ENCODE results near the gene STX8. TPM values are rescaled to one million over a fixed set of nuclear protein-coding genes. Genes with fewer than 3 reads are reported as not detected.

The STX8 gene
- total and polyA plus RNA-seq, 8 donors = 51.9 to 63.4 (median 56.5) TPM

GRCh38 chr17:9269350-9270035, 306.1 kb downstream of the STX8 start:
- ATAC-seq (no peak), DNase-seq (no peak)
- intact Hi-C loops (cut with DNase I) = no loop called here
- H3K4me1 ChIP-seq = no peaks in the 10 kb centered on the region
- no peak overlapping the region for H3K27ac ChIP-seq
- no peaks in the 10 kb centered on the region for H3K36me3 ChIP-seq
- H3K9me3 ChIP-seq = no peaks in the 10 kb centered on the region
- H3K4me3 ChIP-seq = no peak overlapping the region
- TF ChIP-seq, protein P1, sequence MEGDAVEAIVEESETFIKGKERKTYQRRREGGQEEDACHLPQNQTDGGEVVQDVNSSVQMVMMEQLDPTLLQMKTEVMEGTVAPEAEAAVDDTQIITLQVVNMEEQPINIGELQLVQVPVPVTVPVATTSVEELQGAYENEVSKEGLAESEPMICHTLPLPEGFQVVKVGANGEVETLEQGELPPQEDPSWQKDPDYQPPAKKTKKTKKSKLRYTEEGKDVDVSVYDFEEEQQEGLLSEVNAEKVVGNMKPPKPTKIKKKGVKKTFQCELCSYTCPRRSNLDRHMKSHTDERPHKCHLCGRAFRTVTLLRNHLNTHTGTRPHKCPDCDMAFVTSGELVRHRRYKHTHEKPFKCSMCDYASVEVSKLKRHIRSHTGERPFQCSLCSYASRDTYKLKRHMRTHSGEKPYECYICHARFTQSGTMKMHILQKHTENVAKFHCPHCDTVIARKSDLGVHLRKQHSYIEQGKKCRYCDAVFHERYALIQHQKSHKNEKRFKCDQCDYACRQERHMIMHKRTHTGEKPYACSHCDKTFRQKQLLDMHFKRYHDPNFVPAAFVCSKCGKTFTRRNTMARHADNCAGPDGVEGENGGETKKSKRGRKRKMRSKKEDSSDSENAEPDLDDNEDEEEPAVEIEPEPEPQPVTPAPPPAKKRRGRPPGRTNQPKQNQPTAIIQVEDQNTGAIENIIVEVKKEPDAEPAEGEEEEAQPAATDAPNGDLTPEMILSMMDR (IDR thresholded peaks at IDR 0.05) = no peak
- H3K27me3 ChIP-seq = no peaks in the 10 kb centered on the region

DNA sequence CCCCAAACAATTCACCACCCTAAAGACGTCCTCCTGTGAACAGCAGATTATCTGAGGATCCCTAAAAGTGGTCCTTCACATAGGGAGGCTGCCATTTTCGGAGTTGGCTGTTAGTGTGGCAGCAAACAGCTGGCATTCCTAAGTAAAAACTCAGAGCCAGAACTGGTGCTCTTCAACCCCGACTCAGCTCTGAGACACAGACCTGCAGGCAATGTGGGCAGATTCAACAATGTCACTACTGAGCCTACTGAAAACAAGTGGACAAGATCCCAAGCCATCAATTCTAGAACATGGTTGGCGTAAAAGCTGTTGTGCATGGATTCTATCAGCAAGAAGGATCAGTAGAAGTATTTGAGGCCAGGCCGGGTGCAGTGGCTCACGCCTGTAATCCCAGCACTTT, 307.1 kb downstream of the STX8 start:
- ATAC-seq (no peak), DNase-seq (peak in 1 of 4 donors; percentile 7)
- intact Hi-C loops (cut with DNase I) = no loop called here
- no peak overlapping the region for H3K27ac ChIP-seq
- no peaks in the 10 kb centered on the region for H3K27me3 ChIP-seq
- no peak overlapping the region for H3K4me3 ChIP-seq
- TF ChIP-seq, protein P1 (IDR thresholded peaks at IDR 0.05) = no peak
- H3K36me3 ChIP-seq = no peaks in the 10 kb centered on the region
- H3K9me3 ChIP-seq = peaks cover 0 to 3% of the 10 kb centered on the region in 2 donors
- H3K4me1 ChIP-seq = no peaks in the 10 kb centered on the region

DNA sequence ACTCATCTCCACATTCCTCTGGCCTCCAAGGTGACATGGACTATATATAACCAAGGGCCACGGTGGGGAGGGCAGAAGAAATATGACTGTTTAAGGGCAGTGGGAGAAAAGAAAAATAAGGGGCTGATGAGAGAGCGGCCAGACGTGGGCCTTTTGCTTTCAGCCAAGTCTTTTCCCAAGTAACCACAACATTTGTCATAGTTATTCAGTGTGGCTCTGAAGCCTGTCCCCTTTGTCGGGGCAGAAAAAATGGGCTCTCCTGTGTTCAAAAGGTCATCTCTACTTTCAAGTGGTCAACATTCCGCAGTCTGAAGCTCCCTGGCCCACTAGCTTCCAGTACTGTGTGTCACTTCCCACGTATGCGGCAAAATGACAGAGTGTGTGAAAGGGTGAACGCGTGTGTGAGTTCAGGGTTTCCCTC, 308.9 kb downstream of the STX8 start:
- H3K4me3 ChIP-seq = no peak overlapping the region
- H3K27ac ChIP-seq = no peak overlapping the region
- no peak for ATAC-seq
- H3K4me1 ChIP-seq = no peaks in the 10 kb centered on the region
- TF ChIP-seq, protein P1 (IDR thresholded peaks at IDR 0.05) = no peak
- H3K9me3 ChIP-seq = peaks cover 0 to 3% of the 10 kb centered on the region in 2 donors
- DNase-seq = no peak
- H3K36me3 ChIP-seq = no peaks in the 10 kb centered on the region
- H3K27me3 ChIP-seq = no peaks in the 10 kb centered on the region
- intact Hi-C loops (cut with DNase I) = no loop called here

DNA sequence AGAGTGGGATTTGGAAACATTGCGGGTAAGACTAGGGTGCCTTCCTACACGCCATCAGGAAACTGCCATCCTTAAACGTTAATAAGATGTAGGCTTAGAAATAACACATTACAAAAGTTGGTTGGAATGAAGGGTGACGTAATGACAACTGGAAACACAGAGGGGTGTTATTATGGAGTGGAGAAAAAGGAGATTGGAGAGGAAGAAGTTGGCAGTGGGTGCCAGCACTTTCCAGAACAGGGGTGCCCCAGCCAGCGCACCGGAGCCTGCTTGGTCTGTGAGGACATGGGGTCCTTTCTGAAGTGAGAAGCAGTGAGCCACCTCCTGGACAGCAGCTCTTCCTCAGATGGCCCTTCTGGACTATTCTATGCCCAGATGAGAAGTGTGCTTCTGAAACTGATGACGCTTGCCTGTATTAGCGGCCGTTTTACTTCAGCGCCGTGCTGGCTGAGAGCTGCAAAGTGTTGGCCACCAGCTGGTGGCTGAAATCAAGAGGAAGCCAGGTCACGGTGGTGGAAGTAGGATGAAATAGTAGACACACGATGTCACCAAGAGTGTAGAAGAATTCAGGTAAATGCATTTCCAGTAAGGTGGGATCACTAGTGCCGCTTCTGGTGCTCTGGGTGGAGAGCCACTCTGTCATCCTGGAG, 309.5 kb downstream of the STX8 start:
- no peak for ATAC-seq
- no peaks in the 10 kb centered on the region for H3K27me3 ChIP-seq
- intact Hi-C loops (cut with DNase I) = no loop called here
- H3K9me3 ChIP-seq = peaks cover 0 to 3% of the 10 kb centered on the region in 2 donors
- DNase-seq = peak in 1 of 4 donors; percentile 28
- H3K27ac ChIP-seq = no peak overlapping the region
- TF ChIP-seq, protein P1 (IDR thresholded peaks at IDR 0.05) = no peak
- H3K4me1 ChIP-seq = no peaks in the 10 kb centered on the region
- no peaks in the 10 kb centered on the region for H3K36me3 ChIP-seq
- no peak overlapping the region for H3K4me3 ChIP-seq

Measured in left lung (tissue), 10 donors.